ENCODE data around the gene CHST5.
"Not testable (repeated sequence)": the region's sequence is repeated elsewhere in the genome, so short reads cannot be mapped to it uniquely, and the experiment has no call there.

- TF ChIP-seq CTCF (IDR thresholded peaks at IDR 0.05; ENCODE audit: insufficient read depth, low read length); POLR2AphosphoS5 (IDR thresholded peaks at IDR 0.05; ENCODE audit: low read depth); REST (IDR thresholded peaks at IDR 0.05; ENCODE audit: insufficient replicate concordance, low read depth): not testable (repeated sequence)
Measured at GRCh38 chr16:75501820-75502219, 34.1 kb downstream of the CHST5 start.
